Panc1 (cell line): ENCODE measurements around the gene JUN.

Experiments
- POLR2AphosphoS5 ChIP-seq: IDR thresholded peaks from 2 replicates; pipeline ENCODE4 v1.6.1; 2012; ENCODE audit warnings: mild to moderate bottlenecking, low read depth, low read length, moderate library complexity
- SIN3A ChIP-seq: IDR thresholded peaks from 2 replicates; pipeline ENCODE4 v1.6.1; 2012; ENCODE audit warnings: low read depth, mild to moderate bottlenecking, low read length, moderate library complexity, borderline replicate concordance; ENCODE audit not compliant: insufficient read depth
- TCF7L2 ChIP-seq: IDR thresholded peaks from 2 replicates; pipeline ENCODE4 v1.6.1; 2011; ENCODE audit warnings: mild to moderate bottlenecking, low read depth, low read length, inconsistent platforms
- TF ChIP-seq, protein P1 (sequence below): fragments of 450-650 bp; IDR thresholded peaks from 2 replicates; pipeline ENCODE4 v1.5.1; 2017; ENCODE audit warnings: mild to moderate bottlenecking
- TF ChIP-seq, protein P2 (sequence below), 2 experiments: IDR thresholded peaks; 2 replicates each; pipeline ENCODE4 v1.6.1; 2011 to 2012; ENCODE audit warnings: low read depth in 2 of 2, control low read depth in 1 of 2, low read length in 1 of 2, mild to moderate bottlenecking in 1 of 2, moderate library complexity in 1 of 2; ENCODE audit not compliant: insufficient read depth in 1 of 2

DNA sequence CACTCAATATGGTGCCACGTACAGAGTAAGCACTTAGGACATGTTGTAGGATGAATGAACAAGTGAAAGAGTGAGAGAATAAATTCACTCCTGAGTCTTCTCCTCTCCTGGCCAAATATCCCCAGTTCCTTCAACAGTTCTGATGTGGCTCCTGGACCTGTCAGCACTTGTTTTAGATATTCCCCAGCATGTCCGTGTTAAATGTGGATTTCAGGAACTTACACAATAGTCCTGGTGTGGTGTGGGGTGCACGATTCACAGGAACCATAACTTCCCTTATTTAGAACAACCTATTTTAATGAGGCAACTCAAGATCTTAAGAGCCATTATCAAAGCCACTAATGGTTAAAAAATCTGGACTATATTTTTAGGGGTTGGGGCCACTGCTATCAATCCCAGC lies 45.0 kb downstream of the JUN start:
- TF ChIP-seq, protein P1, sequence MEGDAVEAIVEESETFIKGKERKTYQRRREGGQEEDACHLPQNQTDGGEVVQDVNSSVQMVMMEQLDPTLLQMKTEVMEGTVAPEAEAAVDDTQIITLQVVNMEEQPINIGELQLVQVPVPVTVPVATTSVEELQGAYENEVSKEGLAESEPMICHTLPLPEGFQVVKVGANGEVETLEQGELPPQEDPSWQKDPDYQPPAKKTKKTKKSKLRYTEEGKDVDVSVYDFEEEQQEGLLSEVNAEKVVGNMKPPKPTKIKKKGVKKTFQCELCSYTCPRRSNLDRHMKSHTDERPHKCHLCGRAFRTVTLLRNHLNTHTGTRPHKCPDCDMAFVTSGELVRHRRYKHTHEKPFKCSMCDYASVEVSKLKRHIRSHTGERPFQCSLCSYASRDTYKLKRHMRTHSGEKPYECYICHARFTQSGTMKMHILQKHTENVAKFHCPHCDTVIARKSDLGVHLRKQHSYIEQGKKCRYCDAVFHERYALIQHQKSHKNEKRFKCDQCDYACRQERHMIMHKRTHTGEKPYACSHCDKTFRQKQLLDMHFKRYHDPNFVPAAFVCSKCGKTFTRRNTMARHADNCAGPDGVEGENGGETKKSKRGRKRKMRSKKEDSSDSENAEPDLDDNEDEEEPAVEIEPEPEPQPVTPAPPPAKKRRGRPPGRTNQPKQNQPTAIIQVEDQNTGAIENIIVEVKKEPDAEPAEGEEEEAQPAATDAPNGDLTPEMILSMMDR: no peak
- TF ChIP-seq, protein P2, sequence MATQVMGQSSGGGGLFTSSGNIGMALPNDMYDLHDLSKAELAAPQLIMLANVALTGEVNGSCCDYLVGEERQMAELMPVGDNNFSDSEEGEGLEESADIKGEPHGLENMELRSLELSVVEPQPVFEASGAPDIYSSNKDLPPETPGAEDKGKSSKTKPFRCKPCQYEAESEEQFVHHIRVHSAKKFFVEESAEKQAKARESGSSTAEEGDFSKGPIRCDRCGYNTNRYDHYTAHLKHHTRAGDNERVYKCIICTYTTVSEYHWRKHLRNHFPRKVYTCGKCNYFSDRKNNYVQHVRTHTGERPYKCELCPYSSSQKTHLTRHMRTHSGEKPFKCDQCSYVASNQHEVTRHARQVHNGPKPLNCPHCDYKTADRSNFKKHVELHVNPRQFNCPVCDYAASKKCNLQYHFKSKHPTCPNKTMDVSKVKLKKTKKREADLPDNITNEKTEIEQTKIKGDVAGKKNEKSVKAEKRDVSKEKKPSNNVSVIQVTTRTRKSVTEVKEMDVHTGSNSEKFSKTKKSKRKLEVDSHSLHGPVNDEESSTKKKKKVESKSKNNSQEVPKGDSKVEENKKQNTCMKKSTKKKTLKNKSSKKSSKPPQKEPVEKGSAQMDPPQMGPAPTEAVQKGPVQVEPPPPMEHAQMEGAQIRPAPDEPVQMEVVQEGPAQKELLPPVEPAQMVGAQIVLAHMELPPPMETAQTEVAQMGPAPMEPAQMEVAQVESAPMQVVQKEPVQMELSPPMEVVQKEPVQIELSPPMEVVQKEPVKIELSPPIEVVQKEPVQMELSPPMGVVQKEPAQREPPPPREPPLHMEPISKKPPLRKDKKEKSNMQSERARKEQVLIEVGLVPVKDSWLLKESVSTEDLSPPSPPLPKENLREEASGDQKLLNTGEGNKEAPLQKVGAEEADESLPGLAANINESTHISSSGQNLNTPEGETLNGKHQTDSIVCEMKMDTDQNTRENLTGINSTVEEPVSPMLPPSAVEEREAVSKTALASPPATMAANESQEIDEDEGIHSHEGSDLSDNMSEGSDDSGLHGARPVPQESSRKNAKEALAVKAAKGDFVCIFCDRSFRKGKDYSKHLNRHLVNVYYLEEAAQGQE (IDR thresholded peaks at IDR 0.05; ENCODE audit: insufficient read depth in 1 of 2, low read depth in 2 of 2, low read length in 1 of 2): no peak
- TF ChIP-seq SIN3A: no peak
- no peak for TF ChIP-seq POLR2AphosphoS5
- TF ChIP-seq TCF7L2: no peak
